ENCODE data around the gene ADAMTS14. TPM values are rescaled to one million over a fixed set of nuclear protein-coding genes. Genes with fewer than 3 reads are reported as not detected.

Gene ADAMTS14
- total RNA-seq, 2 experiments from 2014 or later = not detected

- Mint-ChIP-seq H3K4me1 (peaks cover 28% of the 10 kb centered on the region), H3K36me3 (no peaks in the 10 kb centered on the region), H3K27ac (no peak within 1 kb of the TSS), H3K27me3 (peaks cover 25% of the 10 kb centered on the region), H3K4me3 (no peak within 1 kb of the TSS), H3K9me3 (no peaks in the 10 kb centered on the region)
- POLR2A ChIA-PET = no interaction called here
- no peak for DNase-seq
- ATAC-seq (ENCODE audit: low read depth) = peak; percentile 65
Measured at GRCh38 chr10:70785190-70785589, 112.9 kb downstream of the ADAMTS14 start, which contains the start of gene TBATA. TBATA (minus strand) TSS chr10:70785377; CDS start chr10:70783379, 1,998 bp downstream.

GRCh38 chr10:70786799-70787415, 114.6 kb downstream of the ADAMTS14 start:
- no peaks in the 10 kb centered on the region for H3K36me3 Mint-ChIP-seq
- POLR2A ChIA-PET = no interaction called here
- DNase-seq (no peak), ATAC-seq (ENCODE audit: low read depth) (peak; percentile 43)
- H3K4me1 Mint-ChIP-seq = peaks cover 42% of the 10 kb centered on the region
- H3K27me3 Mint-ChIP-seq = peaks cover 31% of the 10 kb centered on the region
- no peak overlapping the region for H3K27ac Mint-ChIP-seq
- H3K9me3 Mint-ChIP-seq = no peaks in the 10 kb centered on the region
- H3K4me3 Mint-ChIP-seq = no peak overlapping the region

- DNase-seq = no peak
- peak overlapping the region; percentile 31 for H3K4me3 Mint-ChIP-seq
- no peak overlapping the region for H3K27ac Mint-ChIP-seq
- POLR2A ChIA-PET = no interaction called here
- ATAC-seq (ENCODE audit: low read depth) = no peak
- H3K27me3 Mint-ChIP-seq = peaks cover 28% of the 10 kb centered on the region
- no peaks in the 10 kb centered on the region for H3K9me3 Mint-ChIP-seq
- peaks cover 1% of the 10 kb centered on the region for H3K36me3 Mint-ChIP-seq
- peaks cover 25% of the 10 kb centered on the region for H3K4me1 Mint-ChIP-seq
Measured at GRCh38 chr10:70791386-70792039, 119.2 kb downstream of the ADAMTS14 start.

- Mint-ChIP-seq H3K27me3 (peaks cover 24% of the 10 kb centered on the region), H3K4me1 (peaks cover 12% of the 10 kb centered on the region), H3K4me3 (no peak overlapping the region), H3K36me3 (peaks cover 2% of the 10 kb centered on the region), H3K9me3 (peaks cover 6% of the 10 kb centered on the region), H3K27ac (no peak overlapping the region)
- ATAC-seq (ENCODE audit: low read depth) (no peak), DNase-seq (no peak)
- POLR2A ChIA-PET = no interaction called here
Measured at GRCh38 chr10:70795613-70796012, 123.3 kb downstream of the ADAMTS14 start.

- POLR2A ChIA-PET = no interaction called here
- Mint-ChIP-seq H3K4me3 (no peak overlapping the region), H3K36me3 (peaks cover 2% of the 10 kb centered on the region), H3K27me3 (peaks cover 39% of the 10 kb centered on the region), H3K4me1 (no peaks in the 10 kb centered on the region), H3K9me3 (peaks cover 6% of the 10 kb centered on the region), H3K27ac (no peak overlapping the region)
- no peak for ATAC-seq (ENCODE audit: low read depth)
- no peak for DNase-seq
Measured at GRCh38 chr10:70797840-70798239, 125.5 kb downstream of the ADAMTS14 start.

- Mint-ChIP-seq H3K27me3 (peaks cover 44% of the 10 kb centered on the region), H3K4me1 (no peaks in the 10 kb centered on the region), H3K36me3 (peaks cover 2% of the 10 kb centered on the region), H3K27ac (no peak overlapping the region), H3K9me3 (peaks cover 6% of the 10 kb centered on the region), H3K4me3 (no peak overlapping the region)
- no peak for DNase-seq
- POLR2A ChIA-PET = no interaction called here
- no peak for ATAC-seq (ENCODE audit: low read depth)
Measured at GRCh38 chr10:70799124-70799523, 126.8 kb downstream of the ADAMTS14 start.

GRCh38 chr10:70801854-70802253, 129.5 kb downstream of the ADAMTS14 start:
- no peaks in the 10 kb centered on the region for H3K36me3 Mint-ChIP-seq
- POLR2A ChIA-PET = no interaction called here

GRCh38 chr10:70803775-70804420, 131.6 kb downstream of the ADAMTS14 start:
- H3K36me3 Mint-ChIP-seq = no peaks in the 10 kb centered on the region
- H3K4me1 Mint-ChIP-seq = peaks cover 2% of the 10 kb centered on the region
- H3K9me3 Mint-ChIP-seq = no peaks in the 10 kb centered on the region
- peaks cover 37% of the 10 kb centered on the region for H3K27me3 Mint-ChIP-seq
- DNase-seq = no peak
- no peak overlapping the region for H3K4me3 Mint-ChIP-seq
- no peak overlapping the region for H3K27ac Mint-ChIP-seq
- ATAC-seq (ENCODE audit: low read depth) = no peak
- POLR2A ChIA-PET = no interaction called here

More at GRCh38 chr10:70801854-70802253, 129.5 kb downstream of the ADAMTS14 start:
- Mint-ChIP-seq H3K27ac (no peak overlapping the region), H3K4me3 (no peak overlapping the region), H3K4me1 (peaks cover 2% of the 10 kb centered on the region), H3K27me3 (peaks cover 39% of the 10 kb centered on the region), H3K9me3 (peaks cover 3% of the 10 kb centered on the region)
- no peak for ATAC-seq (ENCODE audit: low read depth)
- DNase-seq = no peak

GRCh38 chr10:70804421-70804808, 132.1 kb downstream of the ADAMTS14 start:
- POLR2A ChIA-PET = no interaction called here

GRCh38 chr10:70805619-70806215, 133.4 kb downstream of the ADAMTS14 start:
- POLR2A ChIA-PET = no interaction called here
- no peak overlapping the region for H3K27ac Mint-ChIP-seq

More at GRCh38 chr10:70804421-70804808, 132.1 kb downstream of the ADAMTS14 start:
- Mint-ChIP-seq H3K4me3 (no peak overlapping the region), H3K9me3 (no peaks in the 10 kb centered on the region), H3K4me1 (peaks cover 2% of the 10 kb centered on the region), H3K27ac (no peak overlapping the region), H3K36me3 (no peaks in the 10 kb centered on the region), H3K27me3 (peaks cover 36% of the 10 kb centered on the region)
- no peak for DNase-seq
- ATAC-seq (ENCODE audit: low read depth) = no peak

GRCh38 chr10:70806841-70807240, 134.5 kb downstream of the ADAMTS14 start:
- POLR2A ChIA-PET = no interaction called here
- Mint-ChIP-seq H3K4me1 (peaks cover 2% of the 10 kb centered on the region), H3K27me3 (peaks cover 21% of the 10 kb centered on the region), H3K27ac (no peak overlapping the region), H3K36me3 (no peaks in the 10 kb centered on the region), H3K9me3 (no peaks in the 10 kb centered on the region), H3K4me3 (no peak overlapping the region)
- ATAC-seq (ENCODE audit: low read depth) (no peak), DNase-seq (no peak)

More at GRCh38 chr10:70805619-70806215, 133.4 kb downstream of the ADAMTS14 start:
- no peaks in the 10 kb centered on the region for H3K36me3 Mint-ChIP-seq
- no peak overlapping the region for H3K4me3 Mint-ChIP-seq
- H3K9me3 Mint-ChIP-seq = no peaks in the 10 kb centered on the region
- DNase-seq (no peak), ATAC-seq (ENCODE audit: low read depth) (no peak)
- peaks cover 32% of the 10 kb centered on the region for H3K27me3 Mint-ChIP-seq
- peaks cover 2% of the 10 kb centered on the region for H3K4me1 Mint-ChIP-seq

- POLR2A ChIA-PET = no interaction called here
- peaks cover 14% of the 10 kb centered on the region for H3K27me3 Mint-ChIP-seq
- H3K4me3 Mint-ChIP-seq = no peak overlapping the region
Measured at GRCh38 chr10:70807556-70807955, 135.2 kb downstream of the ADAMTS14 start.

GRCh38 chr10:70809011-70809611, 136.8 kb downstream of the ADAMTS14 start:
- H3K4me3 Mint-ChIP-seq = no peak overlapping the region
- no peaks in the 10 kb centered on the region for H3K36me3 Mint-ChIP-seq
- no peak for ATAC-seq (ENCODE audit: low read depth)

More at GRCh38 chr10:70807556-70807955, 135.2 kb downstream of the ADAMTS14 start:
- Mint-ChIP-seq H3K27ac (no peak overlapping the region), H3K9me3 (no peaks in the 10 kb centered on the region), H3K36me3 (no peaks in the 10 kb centered on the region), H3K4me1 (peaks cover 2% of the 10 kb centered on the region)
- ATAC-seq (ENCODE audit: low read depth) = no peak
- DNase-seq = no peak

More at GRCh38 chr10:70809011-70809611, 136.8 kb downstream of the ADAMTS14 start:
- no peak for DNase-seq
- Mint-ChIP-seq H3K27me3 (peaks cover 6% of the 10 kb centered on the region), H3K9me3 (no peaks in the 10 kb centered on the region), H3K27ac (no peak overlapping the region), H3K4me1 (peaks cover 3% of the 10 kb centered on the region)
- POLR2A ChIA-PET = no interaction called here
